Skeletal muscle satellite cell (primary cell): Measurements from ENCODE around the gene NOP53.
A peak's percentile ranks its signal among the peaks of the same experiment; 100 is the strongest.
"Not testable (repeated sequence)": the region's sequence is repeated elsewhere in the genome, so short reads cannot be mapped to it uniquely, and the experiment has no call there.

Experiments
- H3K27me3 ChIP-seq: 2 replicates; pipeline ENCODE4 v1.7.0; 2013; ENCODE audit warnings: low read length; ENCODE audit not compliant: control insufficient read depth, insufficient read depth
- H3K36me3 ChIP-seq: 2 replicates; pipeline ENCODE4 v1.7.0; 2013; ENCODE audit warnings: mild to moderate bottlenecking, control low read depth, low read length; ENCODE audit not compliant: insufficient read depth
- H3K4me1 ChIP-seq: 2 replicates; pipeline ENCODE4 v1.7.0; 2013; ENCODE audit warnings: low read length; ENCODE audit not compliant: control insufficient read depth, insufficient read depth
- H3K4me2 ChIP-seq: 2 replicates; pipeline ENCODE4 v1.7.0; 2013; ENCODE audit warnings: mild to moderate bottlenecking, low read length
- H3K4me3 ChIP-seq: 2 replicates; pipeline ENCODE4 v1.7.0; 2013; ENCODE audit warnings: low read length
- H3K9ac ChIP-seq: 2 replicates; pipeline ENCODE4 v1.7.0; 2013; ENCODE audit warnings: mild to moderate bottlenecking, low read depth, low read length, moderate library complexity
- H3K9me3 ChIP-seq: replicated peaks from 2 replicates; pipeline ENCODE4 v1.7.0; 2013; ENCODE audit warnings: mild to moderate bottlenecking, control low read depth, low read length

The NOP53 gene

DNA sequence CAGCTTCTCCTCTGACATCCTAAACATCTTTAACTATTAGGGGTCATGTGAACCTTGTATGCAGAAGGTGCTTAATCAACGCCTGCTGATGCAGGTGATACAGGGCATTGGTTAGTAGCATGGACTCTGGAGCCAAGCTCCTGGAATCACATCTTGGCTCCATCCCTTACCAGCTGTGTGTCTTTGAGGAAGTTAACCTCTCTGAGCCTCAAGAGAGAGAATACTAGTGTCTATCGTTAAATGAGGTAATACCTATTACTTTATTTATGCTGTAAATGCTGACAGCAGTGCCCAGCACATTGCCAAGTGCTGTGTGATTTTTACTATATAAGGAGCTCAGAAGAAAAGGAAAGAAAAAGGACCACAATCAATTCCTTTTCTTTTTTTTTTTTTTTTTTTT lies 22.0 kb downstream of the NOP53 start:
- Histone ChIP-seq H3K4me1 (no peaks in the 10 kb centered on the region), H3K27me3 (peaks cover 4% of the 10 kb centered on the region), H3K9ac (no peak overlapping the region), H3K9me3 (no peaks in the 10 kb centered on the region), H3K36me3 (no peaks in the 10 kb centered on the region), H3K4me2 (no peak overlapping the region), H3K4me3 (no peak overlapping the region)

DNA sequence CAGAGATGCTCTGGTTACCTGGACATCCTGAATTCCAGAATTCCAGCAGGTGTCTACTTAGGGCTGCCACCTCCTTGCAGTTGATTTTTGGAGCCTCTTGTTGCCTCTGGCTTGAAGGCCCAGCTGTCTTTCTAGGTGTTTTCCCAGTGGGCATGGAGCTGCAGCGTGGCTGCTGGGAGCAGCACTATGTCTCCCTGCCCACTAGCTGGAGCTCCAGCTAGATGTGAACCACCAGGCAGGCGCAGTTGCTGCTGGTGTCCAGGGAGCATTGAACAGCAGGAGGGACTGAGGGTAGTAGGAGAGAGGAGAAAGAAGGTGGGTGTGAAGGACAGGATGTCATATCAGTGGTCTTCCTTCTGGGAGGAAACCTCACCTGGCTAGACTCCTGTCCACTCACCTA lies 23.3 kb downstream of the NOP53 start:
- no peak overlapping the region for H3K4me2 ChIP-seq
- no peaks in the 10 kb centered on the region for H3K9me3 ChIP-seq
- H3K27me3 ChIP-seq: peaks cover 4% of the 10 kb centered on the region
- H3K36me3 ChIP-seq: no peaks in the 10 kb centered on the region
- no peak overlapping the region for H3K9ac ChIP-seq
- H3K4me3 ChIP-seq: no peak overlapping the region
- no peaks in the 10 kb centered on the region for H3K4me1 ChIP-seq

DNA sequence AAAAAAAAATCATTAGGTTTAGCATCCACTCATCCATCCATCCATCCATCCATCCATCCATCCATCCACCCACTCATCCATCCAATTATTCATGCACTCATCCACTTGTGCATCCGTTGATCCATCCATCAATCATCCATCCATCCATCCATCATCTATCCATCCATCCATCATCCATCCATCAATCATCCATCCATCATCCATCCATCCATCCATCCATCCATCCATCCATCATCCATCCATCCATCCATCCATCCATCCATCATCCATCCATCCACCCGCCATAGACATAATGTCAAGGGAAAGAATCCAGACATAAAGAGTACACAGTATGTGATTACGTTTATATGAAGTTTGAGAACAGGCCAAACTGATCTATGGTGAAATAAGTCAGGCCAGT lies 24.2 kb downstream of the NOP53 start:
- no peaks in the 10 kb centered on the region for H3K4me1 ChIP-seq
- peaks cover 4% of the 10 kb centered on the region for H3K27me3 ChIP-seq
- no peaks in the 10 kb centered on the region for H3K9me3 ChIP-seq
- H3K4me2 ChIP-seq: no peak overlapping the region
- H3K36me3 ChIP-seq: no peaks in the 10 kb centered on the region
- no peak overlapping the region for H3K4me3 ChIP-seq
- H3K9ac ChIP-seq: no peak overlapping the region

DNA sequence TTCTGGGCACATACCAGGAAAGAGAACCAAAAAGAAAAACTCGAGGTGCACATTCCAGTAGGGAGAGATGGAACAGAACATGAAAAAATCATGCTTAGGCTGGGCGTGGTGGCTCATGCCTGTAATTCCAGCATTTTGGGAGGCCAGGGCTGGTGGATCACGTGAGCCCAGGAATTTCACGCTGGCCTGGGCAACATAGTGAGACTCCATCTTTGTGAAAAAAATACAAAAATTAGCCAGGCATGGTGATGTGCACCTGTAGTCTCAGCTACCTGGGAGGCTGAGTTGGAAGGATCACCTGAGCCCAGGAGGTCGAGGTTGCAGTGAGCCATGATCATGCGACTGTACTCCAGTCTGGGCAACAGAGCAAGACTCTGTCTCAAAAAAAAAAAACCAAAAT lies 25.9 kb downstream of the NOP53 start:
- H3K4me1 ChIP-seq, H3K36me3 ChIP-seq, H3K4me2 ChIP-seq, H3K9ac ChIP-seq, H3K4me3 ChIP-seq, H3K9me3 ChIP-seq, H3K27me3 ChIP-seq: not testable (repeated sequence)

DNA sequence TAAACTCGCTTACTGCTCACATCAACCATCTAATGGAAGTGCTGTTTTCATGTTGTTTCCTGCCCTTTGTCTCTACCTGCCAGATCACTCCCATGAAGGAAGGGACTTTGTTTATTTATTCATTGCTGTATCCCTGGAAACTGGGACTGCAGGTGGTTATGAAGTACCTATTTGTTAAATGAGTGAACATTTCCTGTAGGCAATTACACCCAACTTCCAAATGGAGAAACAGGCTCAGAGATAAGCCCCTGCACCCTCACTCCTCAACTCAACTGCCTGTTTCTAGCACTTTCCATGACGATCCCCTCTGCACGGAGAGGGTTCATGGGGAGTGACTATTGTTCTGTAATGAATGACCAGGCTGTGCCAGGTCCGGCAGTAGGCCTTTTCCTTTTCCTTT lies 31.2 kb downstream of the NOP53 start:
- Histone ChIP-seq H3K4me3 (no peak overlapping the region), H3K4me1 (peaks cover 18% of the 10 kb centered on the region), H3K27me3 (no peaks in the 10 kb centered on the region), H3K9me3 (no peaks in the 10 kb centered on the region), H3K9ac (no peak overlapping the region), H3K4me2 (no peak overlapping the region), H3K36me3 (peaks cover 11% of the 10 kb centered on the region)

DNA sequence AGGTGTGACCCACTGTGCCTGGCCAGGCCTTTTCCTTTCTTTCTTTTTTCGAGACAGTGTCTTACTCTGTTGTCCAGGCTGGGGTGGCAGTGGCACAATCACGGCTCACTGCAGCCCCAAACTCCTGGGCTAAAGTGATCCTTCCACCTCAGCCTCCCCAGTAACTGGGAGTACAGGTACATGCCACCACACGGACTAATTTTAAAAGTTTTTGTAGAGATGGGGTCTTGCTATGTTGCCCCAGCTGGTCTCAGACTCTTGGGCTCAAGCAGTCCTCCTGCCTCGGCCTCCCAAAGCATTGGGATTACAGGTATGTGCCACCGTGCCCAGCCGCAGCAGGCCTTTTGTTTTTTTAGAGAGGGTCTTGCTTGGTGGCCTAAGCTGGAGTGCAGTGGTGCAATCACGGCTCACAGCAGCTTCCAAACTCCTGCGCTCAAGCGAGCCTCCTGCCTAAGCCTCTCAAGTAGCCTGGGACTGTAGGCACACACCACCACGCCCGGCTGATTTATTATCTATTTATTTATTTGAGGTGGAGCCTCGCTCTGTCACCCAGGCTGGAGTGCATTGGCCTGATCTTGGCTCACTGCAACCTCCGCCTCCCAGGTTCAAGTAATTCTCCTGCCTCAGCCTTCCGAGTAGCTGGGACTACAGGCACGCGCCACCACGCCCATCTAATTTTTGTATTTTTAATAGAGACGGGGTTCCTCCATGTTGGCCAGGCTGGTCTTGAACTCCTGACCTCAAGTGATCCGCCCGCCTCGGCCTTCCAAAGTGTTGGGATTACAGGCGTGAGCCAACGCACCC lies 32.1 kb downstream of the NOP53 start:
- Histone ChIP-seq H3K4me1 (peaks cover 23% of the 10 kb centered on the region), H3K9ac (peak overlapping the region; percentile 98), H3K4me3 (peak overlapping the region; percentile 91), H3K36me3 (peaks cover 16% of the 10 kb centered on the region), H3K4me2 (peak overlapping the region; percentile 88)
- not testable (repeated sequence) for H3K27me3 ChIP-seq, H3K9me3 ChIP-seq

DNA sequence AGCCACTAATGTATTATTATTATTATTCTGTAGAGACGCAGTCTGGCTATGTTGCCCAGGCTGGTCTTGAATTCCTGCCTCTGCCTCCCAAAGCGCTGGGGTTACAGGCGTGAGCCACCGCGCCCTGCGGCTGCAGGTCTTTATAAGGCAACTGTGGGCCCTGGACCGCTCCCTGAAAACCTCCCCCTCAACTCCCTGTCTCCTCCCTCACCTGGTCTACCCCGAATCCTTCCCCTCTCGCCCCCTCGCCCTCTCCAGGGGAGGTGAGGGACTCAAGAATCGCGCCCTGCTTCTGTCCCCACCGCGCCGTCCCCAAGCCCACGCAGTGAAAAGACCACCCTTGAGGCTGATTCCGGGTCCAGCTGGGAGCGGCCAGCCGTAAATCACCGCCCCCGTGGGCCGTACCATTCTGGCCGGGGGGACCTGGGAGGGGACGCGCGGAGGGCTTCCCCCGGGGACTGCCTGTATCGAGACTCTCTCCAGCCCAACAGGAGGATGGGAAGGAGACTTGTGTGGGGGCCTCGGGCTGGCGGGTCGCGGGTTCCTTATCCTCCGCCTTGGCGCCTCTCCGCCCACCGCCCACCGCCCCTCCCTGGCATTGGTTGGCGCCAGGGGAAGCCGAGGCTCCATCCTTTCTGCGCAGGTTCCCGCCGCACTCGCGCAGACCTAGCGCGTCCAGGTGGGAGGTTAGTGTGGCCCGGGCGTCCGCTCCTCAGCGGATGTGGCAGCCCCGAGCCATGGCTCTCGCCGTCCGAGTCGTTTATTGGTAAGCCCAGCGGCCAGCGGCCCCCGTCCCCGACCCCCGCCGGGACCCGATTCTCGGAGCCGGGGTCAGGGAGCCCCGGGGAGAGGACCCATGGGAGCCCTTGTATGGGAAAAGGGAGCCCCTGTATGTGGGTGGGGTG lies 33.0 kb downstream of the NOP53 start, which contains the start of gene SELENOW:
Gene SELENOW (plus strand): TSS at position 655 of the 905 bp plus-strand sequence. CDS start 83 bp downstream, at position 738.
- Histone ChIP-seq H3K36me3 (peaks cover 16% of the 10 kb centered on the region), H3K27me3 (no peaks in the 10 kb centered on the region), H3K4me1 (peaks cover 23% of the 10 kb centered on the region), H3K4me3 (peak within 1 kb of the TSS; percentile 91), H3K4me2 (peak within 1 kb of the TSS; percentile 88), H3K9ac (peak within 1 kb of the TSS; percentile 98), H3K9me3 (no peaks in the 10 kb centered on the region)

DNA sequence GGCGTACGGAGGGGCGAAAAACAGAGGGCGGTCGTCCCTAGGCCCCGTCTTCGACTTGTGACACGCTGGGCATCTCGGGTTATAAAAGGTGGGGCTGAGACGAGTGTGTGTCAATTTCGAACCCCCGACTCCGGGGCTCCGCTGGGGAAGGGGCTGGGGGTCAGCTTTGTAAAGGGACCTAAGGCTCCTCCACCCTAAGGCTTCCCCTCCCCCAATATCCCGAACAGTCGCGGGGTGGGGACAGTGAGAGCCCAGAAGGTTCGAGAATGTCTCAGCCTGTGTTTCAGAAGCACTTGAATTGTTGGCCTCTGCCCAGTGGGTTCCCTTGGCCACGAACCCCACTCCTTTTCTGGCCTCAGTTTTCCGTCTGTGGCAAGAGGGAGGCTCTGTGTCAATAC lies 33.6 kb downstream of the NOP53 start:
- H3K27me3 ChIP-seq: no peaks in the 10 kb centered on the region
- H3K9me3 ChIP-seq: no peaks in the 10 kb centered on the region
- H3K4me1 ChIP-seq: peaks cover 23% of the 10 kb centered on the region
- peak overlapping the region; percentile 91 for H3K4me3 ChIP-seq
- H3K36me3 ChIP-seq: peaks cover 19% of the 10 kb centered on the region
- peak overlapping the region; percentile 98 for H3K9ac ChIP-seq
- peak overlapping the region; percentile 88 for H3K4me2 ChIP-seq

DNA sequence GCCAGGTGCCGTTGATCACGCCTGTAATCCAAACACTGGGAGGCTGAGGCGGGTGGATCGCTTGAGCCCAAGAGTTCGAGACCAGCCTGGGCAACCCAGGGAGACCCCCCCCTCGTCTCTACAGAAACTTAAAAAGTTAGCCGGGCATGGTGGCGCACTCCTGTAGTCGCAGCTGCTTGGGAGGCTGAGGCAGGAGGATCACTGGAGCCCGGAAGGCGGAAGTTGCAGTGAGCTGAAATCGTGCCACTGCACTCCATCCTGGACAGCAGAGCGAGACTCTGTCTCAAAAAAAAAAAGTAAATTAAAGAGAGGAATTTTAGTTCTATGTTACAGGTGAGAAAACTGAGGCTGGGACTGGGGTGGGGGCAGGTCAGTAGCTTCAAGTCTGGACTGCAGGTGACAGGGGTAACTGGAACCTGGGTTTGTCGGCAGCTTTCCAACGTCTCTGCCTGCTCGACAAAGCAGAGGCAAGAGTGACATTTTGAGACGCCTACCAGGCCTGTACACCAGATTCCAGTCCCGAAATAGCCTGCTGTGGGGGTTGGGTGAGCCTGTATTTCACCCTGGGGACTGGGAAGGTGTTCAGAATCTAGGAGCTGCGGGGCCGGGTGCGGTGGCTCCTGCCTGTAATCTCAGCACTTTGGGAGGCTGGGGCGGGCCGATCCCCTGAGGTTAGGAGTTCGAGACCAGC lies 34.3 kb downstream of the NOP53 start:
- peak overlapping the region; percentile 88 for H3K4me2 ChIP-seq
- no peaks in the 10 kb centered on the region for H3K27me3 ChIP-seq
- no peaks in the 10 kb centered on the region for H3K9me3 ChIP-seq
- peaks cover 23% of the 10 kb centered on the region for H3K4me1 ChIP-seq
- H3K9ac ChIP-seq: peak overlapping the region; percentile 98
- H3K36me3 ChIP-seq: peaks cover 26% of the 10 kb centered on the region
- peak overlapping the region; percentile 91 for H3K4me3 ChIP-seq

DNA sequence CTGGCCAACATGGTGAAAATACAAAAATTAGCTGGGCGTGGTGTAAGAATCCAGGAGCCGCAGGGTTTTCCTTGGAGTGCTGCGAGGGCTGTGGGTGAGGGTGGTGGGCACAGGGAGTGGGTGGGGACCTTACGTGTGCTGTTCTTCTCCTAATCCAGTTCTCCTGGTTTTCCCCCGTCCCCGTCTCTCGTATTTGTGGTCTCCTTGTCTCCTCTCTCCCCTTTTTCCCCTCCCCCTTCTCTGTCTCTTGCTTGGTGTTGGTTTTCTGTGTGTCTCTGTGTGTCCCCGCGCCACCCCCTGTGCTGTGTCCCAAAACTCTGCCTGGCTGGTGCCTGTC lies 34.8 kb downstream of the NOP53 start:
- H3K27me3 ChIP-seq: no peaks in the 10 kb centered on the region
- H3K9ac ChIP-seq: peak overlapping the region; percentile 98
- H3K4me3 ChIP-seq: peak overlapping the region; percentile 91
- H3K9me3 ChIP-seq: no peaks in the 10 kb centered on the region
- peak overlapping the region; percentile 88 for H3K4me2 ChIP-seq
- peaks cover 23% of the 10 kb centered on the region for H3K4me1 ChIP-seq
- peaks cover 28% of the 10 kb centered on the region for H3K36me3 ChIP-seq

DNA sequence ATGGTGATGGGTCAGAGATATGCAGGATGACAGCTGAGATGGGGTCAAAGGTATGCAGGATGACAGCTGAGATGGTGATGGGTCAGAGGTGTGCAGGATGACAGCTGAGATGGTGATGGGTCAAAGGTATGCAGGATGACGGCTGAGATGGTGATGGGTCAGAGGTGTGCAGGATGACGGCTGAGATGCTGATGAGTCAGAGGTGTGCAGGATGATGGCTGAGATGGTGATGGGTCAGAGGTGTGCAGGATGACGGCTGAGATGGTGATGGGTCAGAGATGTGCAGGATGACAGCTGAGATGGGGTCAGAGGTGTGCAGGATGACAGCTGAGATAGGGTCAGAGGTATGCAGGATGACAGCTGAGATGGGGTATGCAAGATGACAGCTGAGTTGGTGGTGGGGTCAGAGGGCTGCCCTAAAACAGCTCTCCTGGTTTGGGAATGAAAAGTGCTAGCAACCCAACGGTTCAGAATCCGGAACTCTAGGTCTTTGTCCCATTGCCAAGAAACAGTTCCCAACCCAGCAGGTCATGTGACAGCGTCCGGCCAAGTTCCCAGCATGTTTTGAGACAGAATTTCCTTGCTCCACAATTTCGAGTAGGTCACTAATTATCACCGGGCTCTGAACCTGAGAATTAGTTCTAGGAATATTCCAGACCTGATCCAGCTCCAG lies 36.4 kb downstream of the NOP53 start:
- Histone ChIP-seq H3K4me2 (peak overlapping the region; percentile 10), H3K4me1 (peaks cover 23% of the 10 kb centered on the region), H3K9ac (no peak overlapping the region), H3K9me3 (no peaks in the 10 kb centered on the region), H3K27me3 (no peaks in the 10 kb centered on the region), H3K4me3 (no peak overlapping the region), H3K36me3 (peaks cover 43% of the 10 kb centered on the region)
